IMR-90 (cell line): ENCODE measurements around the gene RAD51B.

Experiments
- BHLHE40 ChIP-seq: fragments of 150-350 bp; IDR thresholded peaks from 2 replicates; pipeline ENCODE4 v1.6.1; 2016; ENCODE audit warnings: mild to moderate bottlenecking, low read depth, low read length
- CEBPB ChIP-seq: IDR thresholded peaks from 2 replicates; pipeline ENCODE4 v1.6.1; 2012; ENCODE audit warnings: low read depth, low read length, improper control_type of control experiment
- CHD1 ChIP-seq: IDR thresholded peaks from 2 replicates; pipeline ENCODE4 v1.6.1; 2012; ENCODE audit warnings: low read depth, low read length, improper control_type of control experiment
- CTCF ChIP-seq: conservative IDR thresholded peaks from 2 replicates; pipeline ENCODE4 v1.5.1; 2012; ENCODE audit warnings: mild to moderate bottlenecking, low read depth, low read length, improper control_type of control experiment
- ELK1 ChIP-seq: fragments of 150-350 bp; IDR thresholded peaks from 2 replicates; pipeline ENCODE4 v1.6.1; 2016; ENCODE audit warnings: low read depth, mild to moderate bottlenecking, low read length, moderate library complexity, borderline replicate concordance
- MAFK ChIP-seq: IDR thresholded peaks from 2 replicates; pipeline ENCODE4 v1.6.1; 2012; ENCODE audit warnings: low read depth, low read length, improper control_type of control experiment
- MXI1 ChIP-seq: IDR thresholded peaks from 2 replicates; pipeline ENCODE4 v1.6.1; 2012; ENCODE audit warnings: low read depth, mild to moderate bottlenecking, low read length, moderate library complexity, borderline replicate concordance
- POLR2A ChIP-seq: IDR thresholded peaks from 2 replicates; pipeline ENCODE4 v1.6.1; 2012; ENCODE audit warnings: mild to moderate bottlenecking, low read depth, low read length
- RAD21 ChIP-seq: IDR thresholded peaks from 2 replicates; pipeline ENCODE4 v1.6.1; 2012; ENCODE audit warnings: low read length, improper control_type of control experiment
- RCOR1 ChIP-seq: IDR thresholded peaks from 2 replicates; pipeline ENCODE4 v1.6.1; 2012; ENCODE audit warnings: mild to moderate bottlenecking, low read length, improper control_type of control experiment; ENCODE audit not compliant: insufficient replicate concordance
- RFX5 ChIP-seq: IDR thresholded peaks from 2 replicates; pipeline ENCODE4 v1.8.0; 2012; ENCODE audit warnings: low read depth, mild to moderate bottlenecking, low read length, moderate library complexity
- SMC3 ChIP-seq: fragments of 150-350 bp; IDR thresholded peaks from 2 replicates; pipeline ENCODE4 v1.6.1; 2016; ENCODE audit warnings: low read depth, mild to moderate bottlenecking, antibody characterized with exemption, low read length, moderate library complexity
- USF2 ChIP-seq: fragments of 150-350 bp; IDR thresholded peaks from 2 replicates; pipeline ENCODE4 v1.6.1; 2017; ENCODE audit warnings: mild to moderate bottlenecking, antibody characterized with exemption, low read length, low read depth

GRCh38 chr14:68448252-68448902 is 628.8 kb downstream of the RAD51B start:
- TF ChIP-seq POLR2A: no peak
- TF ChIP-seq CTCF: no peak
- TF ChIP-seq CEBPB: no peak
- no peak for TF ChIP-seq MXI1
- TF ChIP-seq RFX5: no peak
- no peak for TF ChIP-seq RCOR1
- no peak for TF ChIP-seq CHD1
- no peak for TF ChIP-seq SMC3
- TF ChIP-seq MAFK: no peak
- no peak for TF ChIP-seq USF2
- no peak for TF ChIP-seq ELK1
- TF ChIP-seq BHLHE40: no peak
- TF ChIP-seq RAD21: no peak
